GM06990 (cell line): Measurements from ENCODE around the gene GEMIN8.

Experiments
- DNase-seq: peaks from one replicate; pipeline ENCODE4 v3.0.0-alpha.2; 2011; ENCODE audit not compliant: insufficient read length; ENCODE audit errors: extremely low read depth
- H3K27me3 ChIP-seq: replicated peaks from 2 replicates; pipeline ENCODE4 v1.6.0; 2011; ENCODE audit warnings: low read length; ENCODE audit not compliant: control insufficient read depth, insufficient read depth
- H3K36me3 ChIP-seq: 2 replicates; pipeline ENCODE4 v1.5.1; 2011; ENCODE audit warnings: low read length; ENCODE audit not compliant: control insufficient read depth, insufficient read depth
- H3K4me3 ChIP-seq: replicated peaks from 2 replicates; pipeline ENCODE4 v1.5.1; 2011; ENCODE audit warnings: low read depth, mild to moderate bottlenecking, control low read depth, low read length
- CTCF ChIP-seq: IDR thresholded peaks from 2 replicates; pipeline ENCODE4 v1.5.1; 2011; ENCODE audit warnings: low read length, control low read depth, mild to moderate bottlenecking, inconsistent platforms; ENCODE audit not compliant: insufficient read depth, poor library complexity, severe bottlenecking

The GEMIN8 gene

DNA sequence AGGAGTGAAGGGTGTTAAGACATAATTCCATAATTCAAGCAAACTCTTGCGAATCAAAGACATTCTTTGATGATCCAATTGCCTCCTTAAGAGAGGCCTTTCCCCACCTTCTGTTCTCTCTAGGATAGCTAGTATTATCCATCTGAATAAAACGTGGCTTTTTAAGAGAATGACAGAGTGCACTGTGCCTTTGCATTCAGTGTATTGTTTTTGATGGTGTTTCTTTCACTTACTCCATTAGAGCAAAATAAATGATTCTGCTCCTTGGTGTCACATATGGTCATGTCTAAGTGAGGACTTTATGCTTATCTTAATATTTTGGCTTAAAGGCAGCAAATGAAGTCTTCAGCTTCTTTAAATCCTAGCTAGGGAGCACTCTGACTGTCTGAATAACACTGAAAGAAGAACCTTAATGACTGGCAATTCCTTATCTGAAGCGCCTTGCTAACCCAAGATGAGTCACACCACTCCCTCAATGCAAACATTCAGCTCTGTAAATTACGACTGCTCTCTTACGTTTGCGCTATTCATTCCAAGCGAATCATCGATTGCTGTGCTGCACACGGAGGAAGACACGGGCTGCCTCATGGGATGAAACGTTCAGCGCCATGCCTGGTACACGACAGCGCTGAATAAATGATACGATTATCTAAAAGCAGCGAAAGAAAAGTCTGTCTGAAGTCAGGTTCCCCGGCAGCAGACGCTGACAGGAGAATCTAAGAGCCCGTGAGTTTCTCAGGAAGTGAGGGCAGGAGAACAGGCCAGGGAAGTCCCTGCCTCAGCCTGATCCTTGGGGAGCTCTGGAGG, 35.1 kb upstream of the GEMIN8 start:
- H3K36me3 ChIP-seq, result no peaks in the 10 kb centered on the region
- no peak for TF ChIP-seq CTCF
- no peak overlapping the region for H3K4me3 ChIP-seq
- no peak for DNase-seq
- H3K27me3 ChIP-seq, result no peaks in the 10 kb centered on the region

DNA sequence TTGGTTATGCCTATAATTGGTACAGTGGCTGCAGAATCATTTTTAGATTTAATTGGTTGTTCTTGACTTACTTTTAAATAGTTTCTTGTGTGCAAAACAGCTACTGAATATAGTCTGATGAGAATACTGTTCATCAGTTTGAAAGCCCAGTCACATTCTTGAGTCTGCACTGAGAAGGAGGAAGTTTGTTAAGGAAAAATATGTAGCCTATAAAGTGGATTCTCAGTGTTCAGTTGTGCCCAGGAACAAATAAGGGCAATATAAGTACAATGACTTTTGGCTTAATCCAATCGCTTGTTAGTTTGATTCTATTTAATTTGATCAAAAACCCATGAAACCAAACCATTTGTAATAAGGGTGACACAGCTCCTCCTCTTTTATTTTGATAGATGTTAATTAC, 32.8 kb upstream of the GEMIN8 start:
- Histone ChIP-seq H3K36me3 (no peaks in the 10 kb centered on the region), H3K27me3 (peaks cover 2% of the 10 kb centered on the region; the same call in 1 of the 2 replicates), H3K4me3 (no peak overlapping the region)
- DNase-seq, result no peak
- no peak for TF ChIP-seq CTCF

DNA sequence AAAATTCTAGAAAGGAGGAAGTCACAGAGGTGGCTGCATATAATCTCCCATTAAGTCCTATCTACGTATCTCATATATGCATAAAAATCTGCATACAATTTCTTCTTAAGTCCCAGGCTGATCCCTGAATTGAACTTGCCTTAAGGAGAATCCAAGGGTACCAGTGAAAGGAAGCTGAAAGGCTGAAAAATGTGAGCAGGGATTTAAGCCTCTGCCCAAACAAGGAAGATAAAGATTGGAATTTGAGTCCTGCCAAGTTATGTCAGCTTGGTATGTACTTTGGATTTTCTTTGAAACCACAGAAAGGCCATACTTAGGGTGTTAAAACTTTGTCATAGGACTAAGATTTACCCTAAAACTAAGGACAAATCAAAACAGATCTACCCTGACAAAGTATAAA, 26.5 kb upstream of the GEMIN8 start:
- DNase-seq, result no peak
- Histone ChIP-seq H3K36me3 (no peaks in the 10 kb centered on the region), H3K4me3 (no peak overlapping the region), H3K27me3 (peaks cover 2% of the 10 kb centered on the region)
- no peak for TF ChIP-seq CTCF

DNA sequence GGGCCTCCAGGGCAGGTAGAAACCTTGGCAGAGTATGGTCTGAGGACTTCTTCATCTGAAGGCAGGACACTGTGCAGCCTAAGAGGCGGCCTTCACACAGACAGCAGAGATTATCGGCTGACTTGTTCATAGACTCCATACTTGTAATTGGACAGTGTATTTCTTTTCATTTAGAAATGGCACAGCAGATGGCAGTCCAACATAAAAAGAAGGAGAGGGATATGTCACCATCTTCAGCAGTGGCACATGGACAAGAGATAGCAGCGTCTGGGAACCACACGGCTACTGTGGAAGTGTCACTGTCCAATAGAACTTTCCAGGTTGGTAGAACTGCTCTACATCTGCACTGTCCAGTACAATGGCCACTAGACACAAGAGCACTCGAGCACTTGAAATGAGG, 21.7 kb upstream of the GEMIN8 start:
- Histone ChIP-seq H3K36me3 (no peaks in the 10 kb centered on the region), H3K27me3 (no peaks in the 10 kb centered on the region; the same call in 1 of the 2 replicates), H3K4me3 (no peak overlapping the region)
- DNase-seq, result no peak
- no peak for TF ChIP-seq CTCF

- no peak for DNase-seq
- no peak overlapping the region for H3K4me3 ChIP-seq
- no peaks in the 10 kb centered on the region for H3K36me3 ChIP-seq
- TF ChIP-seq CTCF, result no peak
- no peaks in the 10 kb centered on the region; the same call in 1 of the 2 replicates for H3K27me3 ChIP-seq
These were observed 21.0 kb upstream of the GEMIN8 start for GRCh38 chrX:14050709-14051108.

DNA sequence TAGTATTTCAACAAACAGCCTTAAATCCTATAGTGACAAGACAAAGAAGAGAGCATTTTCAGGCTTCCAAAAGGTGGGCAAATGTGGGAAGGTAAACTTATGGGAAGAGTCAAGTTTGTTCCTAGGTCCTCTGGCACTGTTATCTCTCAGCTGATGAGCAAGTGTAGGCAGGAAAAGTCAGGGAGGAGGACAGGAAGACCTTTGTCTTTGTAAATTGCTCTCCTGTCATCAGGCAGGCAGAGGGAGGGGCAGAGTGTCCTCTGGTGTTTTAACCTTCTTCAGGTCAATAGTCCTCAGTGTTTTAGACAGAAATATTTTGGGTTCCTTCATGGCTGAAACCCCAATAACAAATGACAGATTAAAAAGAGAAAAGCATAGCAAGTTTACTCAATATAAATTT, 13.5 kb upstream of the GEMIN8 start:
- no peaks in the 10 kb centered on the region; the same call in 1 of the 2 replicates for H3K27me3 ChIP-seq
- no peak for DNase-seq
- TF ChIP-seq CTCF, result no peak
- H3K36me3 ChIP-seq, result no peaks in the 10 kb centered on the region
- no peak overlapping the region for H3K4me3 ChIP-seq
